HUES48 (cell line): Measurements from ENCODE around the gene CDKN3.
"Not testable (repeated sequence)": the region's sequence is repeated elsewhere in the genome, so short reads cannot be mapped to it uniquely, and the experiment has no call there.

ENCODE experiments used
- H3K27ac ChIP-seq: one replicate; pipeline ENCODE4 v1.7.0; 2013; ENCODE audit warnings: low read depth, low read length, inconsistent platforms
- H3K27me3 ChIP-seq: 2 replicates; pipeline ENCODE4 v1.6.1; 2013; ENCODE audit warnings: mild to moderate bottlenecking, low read length; ENCODE audit not compliant: control insufficient read depth, insufficient read depth
- H3K36me3 ChIP-seq: 2 replicates; pipeline ENCODE4 v1.6.1; 2013; ENCODE audit warnings: low read length; ENCODE audit not compliant: control insufficient read depth, insufficient read depth
- H3K4me1 ChIP-seq: 2 replicates; pipeline ENCODE4 v1.6.1; 2013; ENCODE audit warnings: mild to moderate bottlenecking, low read length; ENCODE audit not compliant: control insufficient read depth, insufficient read depth
- H3K4me3 ChIP-seq: 2 replicates; pipeline ENCODE4 v1.5.1; 2013; ENCODE audit warnings: mild to moderate bottlenecking, low read depth, low read length
- H3K9ac ChIP-seq: 2 replicates; pipeline ENCODE4 v1.6.1; 2013; ENCODE audit warnings: mild to moderate bottlenecking, low read depth, low read length, moderate library complexity
- H3K9me3 ChIP-seq: 2 replicates; pipeline ENCODE4 v1.6.1; 2013; ENCODE audit warnings: low read length; ENCODE audit not compliant: control insufficient read depth, insufficient read depth

Gene CDKN3

DNA sequence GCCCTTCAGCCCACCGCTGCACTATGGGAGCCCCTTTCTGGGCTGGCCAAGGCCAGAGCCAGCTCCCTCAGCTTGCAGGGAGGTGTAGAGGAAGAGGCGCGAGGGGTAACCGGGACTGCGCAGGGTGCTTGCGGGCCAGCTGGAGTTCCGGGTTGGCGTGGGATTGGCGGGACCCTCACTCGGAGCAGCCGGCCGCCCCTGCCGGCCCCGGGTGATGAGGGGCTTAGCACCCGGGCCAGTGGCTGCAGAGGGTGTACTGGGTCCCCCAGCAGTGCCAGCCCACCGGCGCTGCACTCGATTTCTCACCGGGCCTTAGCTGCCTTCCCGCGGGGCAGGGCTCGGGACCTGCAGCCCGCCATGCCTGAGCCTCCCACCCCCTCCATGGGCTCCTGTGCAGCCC lies 46.2 kb downstream of the CDKN3 start:
- peaks cover 19% of the 10 kb centered on the region for H3K4me1 ChIP-seq
- not testable (repeated sequence) for H3K27ac ChIP-seq, H3K9me3 ChIP-seq, H3K4me3 ChIP-seq, H3K9ac ChIP-seq, H3K27me3 ChIP-seq, H3K36me3 ChIP-seq

DNA sequence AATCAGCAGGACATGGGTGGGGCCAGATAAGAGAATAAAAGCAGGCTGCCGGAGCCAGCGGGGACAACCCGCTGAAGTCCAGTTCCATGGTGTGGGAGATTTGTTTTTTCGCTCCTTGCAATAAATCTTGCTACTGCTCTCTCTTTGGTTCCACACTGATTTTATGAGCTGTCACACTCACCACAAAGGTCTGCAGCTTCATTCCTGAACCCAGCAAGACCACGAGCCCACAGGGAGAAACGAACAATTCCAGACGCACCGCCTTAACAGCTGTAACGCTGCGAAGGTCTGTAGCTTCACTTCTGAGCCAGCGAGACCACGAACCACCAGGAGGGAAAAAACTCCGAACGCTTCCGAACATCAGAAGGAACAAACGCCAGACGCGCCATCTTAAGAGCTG lies 47.2 kb downstream of the CDKN3 start:
- Histone ChIP-seq H3K36me3 (no peaks in the 10 kb centered on the region), H3K9ac (no peak overlapping the region), H3K27ac (no peak overlapping the region), H3K9me3 (no peaks in the 10 kb centered on the region), H3K4me3 (no peak overlapping the region), H3K4me1 (peaks cover 10% of the 10 kb centered on the region; the same call in 1 of the 2 replicates), H3K27me3 (no peaks in the 10 kb centered on the region)

DNA sequence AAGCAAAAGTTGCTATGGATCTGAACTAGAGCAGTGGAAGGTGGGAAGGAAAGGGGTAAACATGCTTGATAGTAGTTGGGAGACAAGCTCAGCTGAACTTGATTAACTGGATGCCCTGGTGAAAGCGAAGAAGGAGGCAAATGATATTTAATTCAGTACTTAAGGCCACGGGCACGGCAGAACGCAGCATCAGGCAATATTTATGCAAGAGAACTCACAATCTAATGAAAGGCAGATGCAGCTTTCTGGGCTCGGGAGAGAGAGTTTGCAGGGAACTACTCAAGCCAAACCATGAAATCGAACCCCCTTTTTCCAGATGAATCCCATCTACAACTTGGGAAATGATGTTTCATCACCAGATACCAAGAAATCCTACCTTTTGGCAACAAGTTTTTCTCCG lies 47.9 kb downstream of the CDKN3 start:
- Histone ChIP-seq H3K4me1 (peaks cover 10% of the 10 kb centered on the region; the same call in 1 of the 2 replicates), H3K9me3 (no peaks in the 10 kb centered on the region), H3K27ac (no peak overlapping the region), H3K27me3 (no peaks in the 10 kb centered on the region), H3K36me3 (no peaks in the 10 kb centered on the region), H3K9ac (no peak overlapping the region), H3K4me3 (no peak overlapping the region)

DNA sequence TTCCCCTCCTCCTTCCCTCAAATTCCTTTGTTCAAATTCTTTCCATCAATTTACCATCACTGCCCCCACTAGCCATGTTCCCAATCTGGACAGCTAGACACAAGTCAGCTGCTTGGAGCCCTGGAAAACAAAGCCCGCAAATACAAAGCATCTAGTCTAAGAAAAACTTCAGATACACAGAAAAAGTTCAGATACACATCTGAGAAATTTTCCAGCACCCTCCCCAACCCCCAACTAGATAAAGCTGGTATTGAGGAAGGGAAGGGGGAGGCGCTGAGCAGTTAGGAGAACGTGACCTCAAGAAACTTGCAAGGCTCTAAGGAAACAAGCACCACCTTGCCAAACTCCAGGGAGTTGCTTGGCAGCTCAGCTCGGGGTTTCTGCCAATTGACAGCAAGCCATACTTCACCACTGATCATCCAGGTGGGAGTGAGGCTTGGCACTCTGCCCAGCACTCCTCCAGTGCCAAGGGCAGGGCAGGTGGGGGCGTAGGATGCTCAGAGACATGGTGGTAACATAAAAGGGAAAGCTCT lies 49.4 kb downstream of the CDKN3 start:
- H3K9ac ChIP-seq, result no peak overlapping the region
- H3K9me3 ChIP-seq, result no peaks in the 10 kb centered on the region
- no peak overlapping the region for H3K4me3 ChIP-seq
- no peaks in the 10 kb centered on the region for H3K27me3 ChIP-seq
- no peak overlapping the region for H3K27ac ChIP-seq
- peaks cover 5% of the 10 kb centered on the region; the same call in 1 of the 2 replicates for H3K4me1 ChIP-seq
- H3K36me3 ChIP-seq, result no peaks in the 10 kb centered on the region

DNA sequence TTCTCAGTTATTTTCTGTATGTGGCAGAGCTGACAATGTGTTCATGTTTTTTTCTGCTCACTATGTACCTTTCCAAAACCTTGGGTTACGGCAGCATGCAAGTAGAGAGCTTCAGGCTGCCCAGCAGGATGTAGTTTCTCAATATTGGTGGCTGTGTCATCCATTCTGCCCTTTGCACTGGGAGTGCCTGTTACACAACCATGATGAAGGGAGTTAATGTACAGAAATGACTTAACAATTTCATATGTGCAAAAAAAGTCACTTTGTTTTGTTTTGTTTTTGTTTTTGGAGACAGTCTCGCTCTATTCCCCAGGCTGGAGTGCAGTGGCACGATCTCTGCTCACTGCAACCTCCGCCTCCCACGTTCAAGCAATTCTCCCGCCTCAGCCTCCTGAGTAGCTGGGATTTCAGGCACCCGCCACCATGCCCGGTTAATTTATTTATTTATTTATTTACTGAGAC lies 50.5 kb downstream of the CDKN3 start:
- H3K4me1 ChIP-seq, result no peaks in the 10 kb centered on the region
- H3K27ac ChIP-seq, result no peak overlapping the region
- H3K36me3 ChIP-seq, result no peaks in the 10 kb centered on the region
- no peaks in the 10 kb centered on the region for H3K9me3 ChIP-seq
- H3K9ac ChIP-seq, result no peak overlapping the region
- H3K4me3 ChIP-seq, result no peak overlapping the region
- no peaks in the 10 kb centered on the region for H3K27me3 ChIP-seq

DNA sequence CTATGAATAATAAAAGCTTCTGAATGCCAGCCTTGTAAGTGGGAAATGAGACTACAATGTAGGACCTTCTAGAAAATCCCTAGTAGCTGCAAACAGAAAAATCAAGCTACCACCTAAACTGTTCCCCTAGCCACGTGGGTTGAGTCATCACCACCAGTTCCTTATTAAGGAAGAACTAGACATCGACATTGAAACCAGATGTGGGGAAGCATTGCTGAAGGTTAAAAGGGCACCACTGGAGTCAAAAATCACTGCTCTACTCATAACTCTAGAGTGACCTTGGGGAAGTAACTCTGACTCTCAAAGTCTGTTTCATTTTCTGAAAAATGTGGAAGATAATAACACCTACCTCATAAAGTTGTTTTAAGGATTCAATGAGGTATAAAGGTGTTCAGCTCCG lies 53.7 kb downstream of the CDKN3 start:
- Histone ChIP-seq H3K27me3 (no peaks in the 10 kb centered on the region), H3K9me3 (no peaks in the 10 kb centered on the region), H3K9ac (no peak overlapping the region), H3K27ac (no peak overlapping the region), H3K4me1 (no peaks in the 10 kb centered on the region), H3K36me3 (no peaks in the 10 kb centered on the region), H3K4me3 (no peak overlapping the region)

DNA sequence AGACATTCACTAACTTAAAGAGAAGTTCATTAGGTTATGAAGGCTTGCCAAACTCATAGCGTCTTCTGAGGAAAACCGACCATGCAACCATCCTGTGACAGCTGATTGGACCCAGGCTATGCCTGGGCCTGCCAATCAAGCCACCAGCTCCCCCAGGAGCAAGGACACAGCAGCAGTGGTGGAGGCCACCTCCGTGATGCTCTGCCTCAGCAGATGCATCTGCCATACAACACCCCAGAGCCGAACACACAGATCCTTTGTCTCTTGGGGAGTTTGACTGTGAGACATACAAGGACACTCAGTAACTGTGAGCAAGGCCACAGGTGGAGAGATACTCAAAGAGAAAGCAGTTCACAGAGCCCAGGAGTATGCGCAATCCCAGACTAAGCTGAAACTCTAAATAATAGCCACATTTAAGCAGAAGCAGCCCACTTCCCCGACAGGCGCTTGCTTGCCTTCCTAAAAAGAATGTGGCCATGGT lies 54.4 kb downstream of the CDKN3 start:
- Histone ChIP-seq H3K27me3 (no peaks in the 10 kb centered on the region), H3K9ac (no peak overlapping the region), H3K9me3 (no peaks in the 10 kb centered on the region), H3K4me1 (no peaks in the 10 kb centered on the region), H3K36me3 (no peaks in the 10 kb centered on the region), H3K4me3 (no peak overlapping the region), H3K27ac (no peak overlapping the region)

DNA sequence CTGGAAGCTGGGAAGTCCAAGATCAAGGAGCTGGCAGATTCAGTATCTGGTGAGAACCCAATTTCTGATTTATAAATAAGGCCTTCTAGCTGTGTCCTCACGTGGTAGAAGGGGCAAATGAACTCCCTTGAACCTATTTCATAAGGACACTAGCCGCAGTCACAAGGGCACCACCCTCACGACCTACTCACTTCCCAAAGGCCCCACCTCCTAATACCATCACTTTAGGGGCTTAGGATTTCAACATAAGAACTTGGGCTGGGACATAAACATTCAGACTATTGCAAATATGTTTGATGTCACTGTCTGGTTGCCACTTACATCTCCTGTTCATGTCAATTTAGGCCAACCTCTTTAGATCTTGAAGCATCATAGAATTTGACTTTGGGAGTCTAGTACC lies 55.2 kb downstream of the CDKN3 start:
- no peaks in the 10 kb centered on the region for H3K27me3 ChIP-seq
- H3K4me3 ChIP-seq, result no peak overlapping the region
- H3K9ac ChIP-seq, result no peak overlapping the region
- no peaks in the 10 kb centered on the region for H3K36me3 ChIP-seq
- H3K4me1 ChIP-seq, result no peaks in the 10 kb centered on the region
- no peaks in the 10 kb centered on the region for H3K9me3 ChIP-seq
- no peak overlapping the region for H3K27ac ChIP-seq

DNA sequence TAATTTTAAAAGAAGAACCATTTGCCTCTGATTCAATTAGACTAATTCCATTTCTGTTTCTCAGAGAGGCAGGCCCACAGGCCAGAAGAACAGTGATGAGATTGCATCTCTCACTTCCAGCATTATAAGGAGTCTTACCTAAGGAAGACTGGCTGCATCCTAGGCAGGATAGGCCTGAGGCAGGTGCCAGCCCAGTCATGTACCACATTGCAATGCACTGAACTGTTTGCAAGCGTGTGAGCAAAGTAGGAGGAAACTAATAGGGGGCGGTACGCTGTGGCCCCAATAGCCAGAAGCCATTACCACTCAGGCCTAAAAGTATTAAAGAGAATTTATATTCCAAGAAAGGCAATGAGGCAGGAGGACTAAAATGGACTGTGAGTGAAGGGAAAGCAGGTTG lies 56.4 kb downstream of the CDKN3 start:
- Histone ChIP-seq H3K27me3 (no peaks in the 10 kb centered on the region), H3K4me3 (no peak overlapping the region), H3K9me3 (no peaks in the 10 kb centered on the region), H3K27ac (no peak overlapping the region), H3K9ac (no peak overlapping the region), H3K36me3 (no peaks in the 10 kb centered on the region), H3K4me1 (no peaks in the 10 kb centered on the region)

DNA sequence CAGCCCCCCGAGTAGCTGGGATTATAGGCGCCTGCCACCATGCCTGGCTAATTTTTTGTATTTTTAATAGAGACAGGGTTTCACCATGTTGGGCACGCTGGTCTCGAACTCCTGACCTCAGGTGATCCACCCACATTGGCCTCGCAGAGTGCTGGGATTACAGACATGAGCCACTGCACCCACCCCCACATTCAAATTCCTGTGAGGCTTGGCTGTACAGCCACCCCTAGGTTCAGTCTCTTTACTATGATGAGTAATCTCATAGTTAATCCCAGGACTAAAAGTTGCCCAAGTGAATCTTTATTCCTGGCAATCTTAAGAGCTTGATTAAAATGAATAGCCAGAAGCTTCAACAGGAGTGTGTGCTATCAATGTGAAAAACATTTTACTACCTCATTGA lies 57.2 kb downstream of the CDKN3 start:
- not testable (repeated sequence) for H3K27me3 ChIP-seq

DNA sequence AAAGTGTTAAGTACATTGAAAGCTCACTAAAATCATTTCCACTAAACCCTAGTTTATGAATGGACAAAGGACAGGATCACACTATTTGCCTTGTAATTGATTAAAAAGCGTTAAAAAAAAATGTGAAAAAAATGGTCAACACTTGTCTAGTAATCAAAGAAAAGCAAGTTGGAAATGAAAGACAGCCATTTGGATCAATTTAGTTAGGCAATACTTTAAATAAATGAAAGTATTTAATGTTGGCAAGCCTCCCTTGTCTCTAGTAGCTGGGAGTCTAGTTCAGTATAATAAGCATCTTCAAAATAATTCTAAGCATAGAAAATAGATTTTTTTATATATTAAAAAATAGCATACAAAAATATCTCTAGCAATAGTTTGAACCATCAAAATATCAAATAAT lies 58.6 kb downstream of the CDKN3 start:
- no peaks in the 10 kb centered on the region for H3K36me3 ChIP-seq
- peaks cover 9% of the 10 kb centered on the region for H3K9me3 ChIP-seq
- H3K4me3 ChIP-seq, result no peak overlapping the region
- H3K9ac ChIP-seq, result no peak overlapping the region
- H3K27ac ChIP-seq, result no peak overlapping the region
- H3K27me3 ChIP-seq, result no peaks in the 10 kb centered on the region
- no peaks in the 10 kb centered on the region for H3K4me1 ChIP-seq

More for the DNA sequence above, 57.2 kb downstream of the CDKN3 start:
- not testable (repeated sequence) for H3K4me1 ChIP-seq, H3K4me3 ChIP-seq, H3K9me3 ChIP-seq, H3K27ac ChIP-seq, H3K9ac ChIP-seq, H3K36me3 ChIP-seq
